Calu3 (cell line): Measurements from ENCODE around the gene HSF2. TPM values are rescaled to one million over a fixed set of nuclear protein-coding genes. Genes with fewer than 3 reads are reported as not detected.
A peak's percentile ranks its signal among the peaks of the same experiment; 100 is the strongest.
"Not testable (repeated sequence)": the region's sequence is repeated elsewhere in the genome, so short reads cannot be mapped to it uniquely, and the experiment has no call there.

Experiments used
- BruUV-seq: library from RNA; stranded (reverse); fragments of 400-500 nt; replicated peaks from 2 replicates; lab custom pipeline; 2021; lab: Mats Ljungman, UMichigan
- CTCF ChIA-PET: fragments of 300-600 bp; sonication (Branson Sonifier 250); formaldehyde crosslinking; loops from one replicate; lab custom pipeline; 2022; ENCODE audit warnings: antibody characterized with exemption; lab: Charles Lee
- DNase-seq: peaks from one replicate; pipeline ENCODE4 v3.0.0; 2022
- H3K27ac Mint-ChIP-seq: one replicate; pipeline ENCODE4 v1.8.0; 2022; ENCODE audit warnings: mixed read lengths; ENCODE audit not compliant: unreplicated experiment
- H3K27me3 Mint-ChIP-seq: one replicate; pipeline ENCODE4 v1.8.0; 2022; ENCODE audit warnings: mixed read lengths; ENCODE audit not compliant: unreplicated experiment
- H3K36me3 Mint-ChIP-seq: one replicate; pipeline ENCODE4 v1.8.0; 2022; ENCODE audit warnings: mild to moderate bottlenecking, moderate library complexity, mixed read lengths; ENCODE audit not compliant: insufficient read depth, unreplicated experiment
- H3K4me1 Mint-ChIP-seq: one replicate; pipeline ENCODE4 v1.8.0; 2022; ENCODE audit warnings: mild to moderate bottlenecking, low read depth, mixed read lengths; ENCODE audit not compliant: unreplicated experiment
- H3K4me3 Mint-ChIP-seq: one replicate; pipeline ENCODE4 v1.8.0; 2022; ENCODE audit warnings: mild to moderate bottlenecking, low read depth, moderate library complexity, mixed read lengths; ENCODE audit not compliant: unreplicated experiment
- H3K9me3 Mint-ChIP-seq: one replicate; pipeline ENCODE4 v1.8.0; 2022; ENCODE audit warnings: low read depth, mixed read lengths; ENCODE audit not compliant: unreplicated experiment
- intact Hi-C: fragments of 100-400 bp; cut with micrococcal nuclease; formaldehyde crosslinking; loops from one replicate; pipeline ENCODE4 v1.10.0; 2022; ENCODE audit not compliant: unreplicated experiment
- total RNA-seq: library from RNA; stranded (reverse); gene quantifications from 2 replicates; pipeline ENCODE4 v1.2.3, GENCODE V29; 2022
- TF ChIP-seq, protein P1 (sequence below): fragments of 200-600 bp; IDR thresholded peaks from one replicate; pipeline ENCODE4 v1.8.0; 2022; ENCODE audit warnings: antibody characterized with exemption; ENCODE audit not compliant: unreplicated experiment

Gene HSF2
- total RNA-seq, 1 experiment from 2014 or later, result 10.6 TPM

DNA sequence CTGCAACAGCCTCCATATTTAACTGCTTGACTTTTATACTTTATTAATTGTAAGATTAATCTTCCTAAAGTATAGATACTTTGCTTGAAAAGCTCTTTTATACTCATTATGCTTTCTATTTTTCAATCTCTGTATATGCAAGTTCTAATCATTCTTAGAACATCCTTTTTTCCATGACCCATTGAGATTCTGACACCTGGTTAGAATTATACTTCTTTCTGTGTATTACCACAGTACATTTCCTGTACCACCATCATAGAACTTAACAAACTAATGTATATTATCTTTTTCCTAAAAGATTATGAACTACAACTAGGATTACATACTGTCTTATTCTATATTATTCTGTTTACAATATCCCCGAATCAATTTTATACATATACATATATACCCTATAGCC lies 58.6 kb downstream of the HSF2 start:
- H3K36me3 Mint-ChIP-seq, result peaks cover 22% of the 10 kb centered on the region
- no peaks in the 10 kb centered on the region for H3K27me3 Mint-ChIP-seq
- H3K4me3 Mint-ChIP-seq, result no peak overlapping the region
- TF ChIP-seq, protein P1, sequence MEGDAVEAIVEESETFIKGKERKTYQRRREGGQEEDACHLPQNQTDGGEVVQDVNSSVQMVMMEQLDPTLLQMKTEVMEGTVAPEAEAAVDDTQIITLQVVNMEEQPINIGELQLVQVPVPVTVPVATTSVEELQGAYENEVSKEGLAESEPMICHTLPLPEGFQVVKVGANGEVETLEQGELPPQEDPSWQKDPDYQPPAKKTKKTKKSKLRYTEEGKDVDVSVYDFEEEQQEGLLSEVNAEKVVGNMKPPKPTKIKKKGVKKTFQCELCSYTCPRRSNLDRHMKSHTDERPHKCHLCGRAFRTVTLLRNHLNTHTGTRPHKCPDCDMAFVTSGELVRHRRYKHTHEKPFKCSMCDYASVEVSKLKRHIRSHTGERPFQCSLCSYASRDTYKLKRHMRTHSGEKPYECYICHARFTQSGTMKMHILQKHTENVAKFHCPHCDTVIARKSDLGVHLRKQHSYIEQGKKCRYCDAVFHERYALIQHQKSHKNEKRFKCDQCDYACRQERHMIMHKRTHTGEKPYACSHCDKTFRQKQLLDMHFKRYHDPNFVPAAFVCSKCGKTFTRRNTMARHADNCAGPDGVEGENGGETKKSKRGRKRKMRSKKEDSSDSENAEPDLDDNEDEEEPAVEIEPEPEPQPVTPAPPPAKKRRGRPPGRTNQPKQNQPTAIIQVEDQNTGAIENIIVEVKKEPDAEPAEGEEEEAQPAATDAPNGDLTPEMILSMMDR, result no peak
- CTCF ChIA-PET, result interaction anchor here (1.6 kb wide), 1 partner anchor 59 kb away, joined by 5 read pairs; the partner anchor contains the start of gene HSF2
- intact Hi-C loops, result no loop called here
- BruUV-seq, result no TSS peak
- DNase-seq, result no peak
- no peaks in the 10 kb centered on the region for H3K9me3 Mint-ChIP-seq
- no peak overlapping the region for H3K27ac Mint-ChIP-seq
- H3K4me1 Mint-ChIP-seq, result peaks cover 37% of the 10 kb centered on the region

DNA sequence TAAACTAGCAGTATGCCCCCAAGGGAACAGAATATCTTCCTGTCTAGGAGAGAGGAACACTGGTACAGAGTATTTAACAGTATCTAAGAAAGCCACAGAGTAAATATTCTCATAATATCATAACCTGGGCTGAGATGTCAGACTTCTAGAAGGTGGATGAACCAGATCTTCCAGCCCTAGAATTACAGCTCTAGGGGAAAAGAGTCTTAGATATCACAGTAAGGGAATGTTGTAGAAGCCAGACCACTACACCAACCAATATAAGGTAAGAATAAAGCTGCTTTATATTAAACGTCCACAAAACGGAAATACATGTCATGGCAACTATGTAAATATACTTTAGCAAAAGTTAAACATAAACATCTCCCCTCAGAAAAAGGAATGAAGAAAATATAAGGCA lies 59.8 kb downstream of the HSF2 start:
- no peak for DNase-seq
- H3K4me3 Mint-ChIP-seq, result peak overlapping the region; percentile 19
- H3K9me3 Mint-ChIP-seq, result no peaks in the 10 kb centered on the region
- CTCF ChIA-PET, result interaction anchor here (1.6 kb wide), 1 partner anchor 60 kb away, joined by 5 read pairs; the partner anchor contains the start of gene HSF2
- H3K4me1 Mint-ChIP-seq, result peaks cover 37% of the 10 kb centered on the region
- no TSS peak for BruUV-seq
- TF ChIP-seq, protein P1, result no peak
- intact Hi-C loops, result no loop called here
- peak overlapping the region; percentile 64 for H3K27ac Mint-ChIP-seq
- no peaks in the 10 kb centered on the region for H3K27me3 Mint-ChIP-seq
- peaks cover 13% of the 10 kb centered on the region for H3K36me3 Mint-ChIP-seq

DNA sequence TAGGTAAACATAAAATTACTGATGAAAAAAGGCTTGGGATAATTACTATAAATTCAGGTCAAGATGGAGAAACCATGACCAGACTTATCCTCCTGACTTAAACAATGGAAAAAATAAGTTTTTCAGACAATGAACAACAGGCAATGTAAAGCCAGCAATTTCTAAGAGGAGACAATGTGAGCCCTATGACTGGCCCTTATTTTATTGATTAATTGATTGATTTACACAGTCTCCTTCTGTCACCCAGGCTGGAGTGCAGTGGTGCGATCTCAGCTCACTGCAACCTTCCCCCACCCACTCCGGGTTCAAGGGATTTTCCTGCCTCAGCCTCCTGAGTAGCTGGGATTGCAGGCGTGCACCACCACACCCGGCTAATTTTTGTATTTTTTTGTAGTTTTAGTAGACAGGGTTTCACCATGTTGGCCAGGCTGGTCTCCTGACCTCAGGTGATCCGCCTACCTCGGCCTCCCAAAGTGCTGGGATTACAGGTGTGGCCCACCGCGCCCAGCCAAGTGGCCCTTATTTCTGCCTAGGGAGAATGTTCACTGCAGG lies 60.5 kb downstream of the HSF2 start:
- H3K9me3 Mint-ChIP-seq, H3K36me3 Mint-ChIP-seq, DNase-seq, intact Hi-C loops, BruUV-seq, H3K27me3 Mint-ChIP-seq, H3K4me3 Mint-ChIP-seq, H3K27ac Mint-ChIP-seq: not testable (repeated sequence)
- CTCF ChIA-PET, result interaction anchor here (1.6 kb wide), 1 partner anchor 61 kb away, joined by 5 read pairs; the partner anchor contains the start of gene HSF2
- H3K4me1 Mint-ChIP-seq, result peaks cover 37% of the 10 kb centered on the region

DNA sequence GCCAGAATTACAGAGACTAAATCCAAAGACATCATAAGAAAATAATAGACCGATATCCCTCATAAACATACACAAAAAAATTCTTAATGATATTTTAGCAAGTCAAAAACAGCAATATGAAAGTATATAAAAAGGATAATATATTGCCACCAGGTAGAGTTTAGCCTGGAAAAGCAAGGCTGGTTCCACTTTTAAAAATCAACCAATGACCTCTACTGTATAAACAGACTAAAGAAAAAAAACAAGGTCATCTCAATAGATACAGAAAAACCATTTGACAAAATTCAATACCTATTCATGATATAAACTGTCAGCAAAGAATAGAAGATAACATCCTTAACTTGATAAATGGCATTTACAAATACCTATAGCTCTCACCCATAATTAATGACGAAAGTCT lies 62.4 kb downstream of the HSF2 start:
- DNase-seq, result no peak
- intact Hi-C loops, result no loop called here
- Mint-ChIP-seq H3K4me1 (peaks cover 37% of the 10 kb centered on the region), H3K27ac (no peak overlapping the region), H3K4me3 (no peak overlapping the region), H3K27me3 (no peaks in the 10 kb centered on the region), H3K36me3 (peaks cover 6% of the 10 kb centered on the region), H3K9me3 (no peaks in the 10 kb centered on the region)
- CTCF ChIA-PET, result no interaction called here
- BruUV-seq, result no TSS peak
- TF ChIP-seq, protein P1, result no peak
